HG03521 (cell line): ENCODE results near the gene ARL4A.

Experiments used
- ATAC-seq: cut with Tn5 transposase; IDR thresholded peaks from one replicate; pipeline ENCODE4 v1.9.1; 2021; ENCODE audit warnings: mild to moderate bottlenecking, moderate library complexity; ENCODE audit not compliant: unreplicated experiment

Gene ARL4A

GRCh38 chr7:12722636-12723605 is 35.5 kb downstream of the ARL4A start:
- ATAC-seq = no peak

- no peak for ATAC-seq
These were observed 38.3 kb downstream of the ARL4A start for GRCh38 chr7:12725575-12726316.

DNA sequence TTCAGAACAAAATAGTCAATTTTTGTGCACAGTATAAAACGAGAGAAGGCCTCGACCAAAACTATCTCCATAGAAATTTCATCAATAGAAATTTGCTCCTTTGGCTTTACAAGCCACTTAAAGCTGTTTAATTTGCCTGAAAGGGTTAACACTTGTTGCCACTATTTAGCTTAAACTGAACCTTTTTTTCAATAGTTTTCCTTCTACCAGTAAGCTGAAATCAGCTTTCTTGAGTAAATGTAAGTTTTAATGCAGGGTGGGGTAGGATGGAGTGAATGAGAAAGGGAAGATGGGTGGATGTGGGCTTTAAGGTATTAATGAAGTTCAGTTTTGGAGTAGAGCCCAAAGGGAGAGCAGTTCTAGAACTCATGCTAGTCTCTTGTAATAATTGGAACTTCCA is 39.5 kb downstream of the ARL4A start:
- ATAC-seq = no peak

DNA sequence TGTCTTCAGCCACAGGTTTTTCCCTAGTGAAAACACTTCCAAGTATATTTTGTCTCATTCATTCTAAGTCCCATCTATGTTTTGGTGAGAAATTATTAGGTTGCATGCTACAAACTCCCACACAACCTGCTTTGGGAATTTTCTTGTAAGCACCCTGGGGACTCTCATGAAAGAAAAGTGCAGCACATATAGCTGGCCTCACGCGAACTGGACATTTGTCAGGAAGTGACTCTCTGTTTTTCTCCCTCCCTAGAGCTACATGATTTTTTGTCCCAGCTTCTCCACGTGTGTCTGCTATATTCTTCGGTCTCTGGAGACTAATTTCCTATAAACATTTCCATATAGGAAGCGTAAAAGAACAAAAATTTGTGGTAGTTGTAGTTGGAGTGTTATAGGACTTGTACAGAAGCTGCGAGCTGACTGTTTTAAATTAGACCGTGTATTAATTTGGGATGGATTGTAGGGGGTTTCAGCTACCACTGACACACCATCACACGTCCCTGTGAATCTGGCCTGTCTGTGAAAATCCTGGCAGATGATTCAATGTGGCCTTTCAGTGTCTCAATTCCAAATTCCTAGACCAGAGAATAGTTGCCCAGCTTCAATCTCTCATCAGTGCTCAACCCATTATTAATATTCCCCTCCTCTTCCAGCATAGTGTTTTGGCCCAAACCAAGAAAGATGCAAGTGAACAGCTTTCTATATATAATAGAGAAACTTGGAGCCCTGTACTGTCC is 40.2 kb downstream of the ARL4A start:
- no peak for ATAC-seq

GRCh38 chr7:12728192-12728538 is 40.7 kb downstream of the ARL4A start:
- ATAC-seq = no peak

- no peak for ATAC-seq
These were observed 41.7 kb downstream of the ARL4A start for GRCh38 chr7:12729112-12729511.

DNA sequence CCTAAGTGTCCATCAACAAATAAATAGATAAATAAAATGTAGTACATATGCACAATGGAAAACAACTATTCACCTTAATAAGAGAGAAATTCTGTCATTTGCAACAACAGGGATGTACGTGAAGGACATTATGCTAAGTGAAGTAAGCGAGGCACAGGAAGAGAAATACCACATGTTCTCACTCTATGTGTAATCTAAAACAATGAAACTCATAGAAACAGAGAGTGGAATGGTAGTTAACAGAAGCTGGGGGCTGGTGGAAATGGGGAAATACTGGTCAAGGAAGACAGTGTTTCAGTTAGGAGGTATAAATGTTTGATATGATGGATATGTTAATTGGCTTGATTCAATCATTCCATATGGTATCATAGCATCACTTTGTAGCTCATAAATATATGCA is 43.1 kb downstream of the ARL4A start:
- ATAC-seq = no peak

GRCh38 chr7:12731214-12731656 is 43.8 kb downstream of the ARL4A start:
- no peak for ATAC-seq

GRCh38 chr7:12731775-12732174 is 44.3 kb downstream of the ARL4A start:
- ATAC-seq = no peak

GRCh38 chr7:12732428-12732827 is 45.0 kb downstream of the ARL4A start:
- ATAC-seq = no peak

- no peak for ATAC-seq
These were observed 48.5 kb downstream of the ARL4A start for GRCh38 chr7:12735923-12736322.

DNA sequence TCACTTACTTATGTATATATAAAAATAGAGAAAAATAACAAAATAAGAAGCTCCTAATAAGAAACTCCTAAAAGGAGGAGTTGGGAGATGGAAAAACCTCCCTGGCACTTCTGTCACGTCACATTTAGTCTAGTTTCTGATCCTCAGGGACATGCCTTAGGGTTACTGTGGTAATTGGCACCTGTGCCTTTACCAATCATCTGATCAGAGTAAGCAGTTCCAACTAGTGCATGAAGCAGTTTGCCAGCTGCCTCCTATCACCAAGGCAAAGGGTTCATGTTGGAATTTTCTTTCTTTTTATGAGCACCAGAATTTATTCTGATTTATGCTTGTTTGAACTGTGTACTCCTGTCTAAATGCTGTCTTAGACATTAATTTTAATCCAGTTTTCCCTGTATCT is 49.9 kb downstream of the ARL4A start:
- ATAC-seq = no peak

DNA sequence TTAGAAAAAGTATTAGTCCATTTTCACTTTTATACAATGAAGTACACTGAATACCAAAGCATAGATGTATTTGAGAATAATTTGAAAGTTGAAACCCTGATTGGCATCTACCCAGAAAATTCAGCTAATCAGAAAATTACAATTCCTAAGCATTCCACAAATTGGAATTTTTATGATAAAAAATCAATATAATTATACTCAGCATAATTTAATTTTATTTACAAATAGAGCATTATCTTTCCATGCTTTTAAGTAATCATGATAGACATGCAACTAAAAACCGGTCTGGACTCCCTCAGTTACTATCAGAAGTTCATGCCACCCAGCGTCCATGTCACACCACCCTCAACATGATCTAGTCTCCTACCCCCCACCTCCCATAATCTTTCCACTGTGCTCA is 50.4 kb downstream of the ARL4A start:
- ATAC-seq = no peak

DNA sequence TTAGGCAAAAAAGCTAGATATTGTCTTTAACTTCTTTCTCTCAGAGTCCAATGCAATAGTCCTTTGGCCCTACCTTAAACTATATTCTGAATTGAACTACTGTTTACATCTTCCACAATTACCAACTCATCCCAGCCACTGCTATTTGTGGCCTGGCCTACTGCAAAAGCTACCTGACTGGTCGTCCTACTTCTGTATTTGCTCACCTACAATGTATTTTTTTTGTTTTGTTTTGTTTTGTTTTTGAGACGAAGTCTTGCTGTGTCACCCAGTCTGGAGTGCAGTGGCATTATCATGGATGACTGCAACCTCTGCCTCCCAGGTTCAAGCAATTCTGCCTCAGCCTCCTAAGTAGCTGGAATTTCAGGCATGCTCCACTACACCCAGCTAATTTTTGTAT is 51.2 kb downstream of the ARL4A start:
- ATAC-seq = no peak
